Measurements from ENCODE around the gene AQP12A.

Gene AQP12A

DNA sequence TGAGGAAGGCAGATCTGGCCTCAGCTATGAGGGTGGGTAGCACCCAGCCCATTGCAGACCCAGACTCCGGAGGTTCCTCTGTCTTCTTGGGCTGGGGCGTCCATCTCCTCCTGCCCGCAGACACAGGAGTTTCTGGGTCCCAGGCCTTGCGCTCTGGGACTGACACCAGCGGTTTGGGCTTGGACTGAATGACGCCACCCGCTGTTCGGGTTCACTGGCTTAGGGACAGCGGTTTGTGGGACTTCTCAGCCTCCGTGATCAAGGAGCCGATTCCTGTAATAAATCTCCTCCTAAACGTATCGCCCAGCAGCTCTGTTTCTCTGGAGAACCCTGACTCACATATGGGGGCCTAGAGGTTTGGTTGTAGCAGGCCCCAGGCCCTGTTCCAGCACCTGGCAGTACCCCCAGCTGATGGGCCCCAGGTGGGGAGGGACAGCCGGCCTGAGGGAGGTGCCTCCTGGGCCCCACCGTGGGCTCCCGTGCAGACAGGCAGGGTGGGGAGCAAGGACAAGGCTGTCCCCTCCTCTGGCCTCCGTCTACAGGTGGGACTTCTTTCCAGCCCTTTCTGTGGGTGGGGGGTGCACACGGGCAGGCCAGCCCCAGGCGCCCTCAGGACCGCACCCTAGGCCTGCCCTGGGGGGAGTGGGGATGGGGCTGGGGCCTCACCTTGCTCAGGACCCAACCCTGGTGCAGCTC, 4.5 kb upstream of the AQP12A start:
- TF ChIP-seq, protein P1, sequence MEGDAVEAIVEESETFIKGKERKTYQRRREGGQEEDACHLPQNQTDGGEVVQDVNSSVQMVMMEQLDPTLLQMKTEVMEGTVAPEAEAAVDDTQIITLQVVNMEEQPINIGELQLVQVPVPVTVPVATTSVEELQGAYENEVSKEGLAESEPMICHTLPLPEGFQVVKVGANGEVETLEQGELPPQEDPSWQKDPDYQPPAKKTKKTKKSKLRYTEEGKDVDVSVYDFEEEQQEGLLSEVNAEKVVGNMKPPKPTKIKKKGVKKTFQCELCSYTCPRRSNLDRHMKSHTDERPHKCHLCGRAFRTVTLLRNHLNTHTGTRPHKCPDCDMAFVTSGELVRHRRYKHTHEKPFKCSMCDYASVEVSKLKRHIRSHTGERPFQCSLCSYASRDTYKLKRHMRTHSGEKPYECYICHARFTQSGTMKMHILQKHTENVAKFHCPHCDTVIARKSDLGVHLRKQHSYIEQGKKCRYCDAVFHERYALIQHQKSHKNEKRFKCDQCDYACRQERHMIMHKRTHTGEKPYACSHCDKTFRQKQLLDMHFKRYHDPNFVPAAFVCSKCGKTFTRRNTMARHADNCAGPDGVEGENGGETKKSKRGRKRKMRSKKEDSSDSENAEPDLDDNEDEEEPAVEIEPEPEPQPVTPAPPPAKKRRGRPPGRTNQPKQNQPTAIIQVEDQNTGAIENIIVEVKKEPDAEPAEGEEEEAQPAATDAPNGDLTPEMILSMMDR (IDR thresholded peaks at IDR 0.05): no peak

DNA sequence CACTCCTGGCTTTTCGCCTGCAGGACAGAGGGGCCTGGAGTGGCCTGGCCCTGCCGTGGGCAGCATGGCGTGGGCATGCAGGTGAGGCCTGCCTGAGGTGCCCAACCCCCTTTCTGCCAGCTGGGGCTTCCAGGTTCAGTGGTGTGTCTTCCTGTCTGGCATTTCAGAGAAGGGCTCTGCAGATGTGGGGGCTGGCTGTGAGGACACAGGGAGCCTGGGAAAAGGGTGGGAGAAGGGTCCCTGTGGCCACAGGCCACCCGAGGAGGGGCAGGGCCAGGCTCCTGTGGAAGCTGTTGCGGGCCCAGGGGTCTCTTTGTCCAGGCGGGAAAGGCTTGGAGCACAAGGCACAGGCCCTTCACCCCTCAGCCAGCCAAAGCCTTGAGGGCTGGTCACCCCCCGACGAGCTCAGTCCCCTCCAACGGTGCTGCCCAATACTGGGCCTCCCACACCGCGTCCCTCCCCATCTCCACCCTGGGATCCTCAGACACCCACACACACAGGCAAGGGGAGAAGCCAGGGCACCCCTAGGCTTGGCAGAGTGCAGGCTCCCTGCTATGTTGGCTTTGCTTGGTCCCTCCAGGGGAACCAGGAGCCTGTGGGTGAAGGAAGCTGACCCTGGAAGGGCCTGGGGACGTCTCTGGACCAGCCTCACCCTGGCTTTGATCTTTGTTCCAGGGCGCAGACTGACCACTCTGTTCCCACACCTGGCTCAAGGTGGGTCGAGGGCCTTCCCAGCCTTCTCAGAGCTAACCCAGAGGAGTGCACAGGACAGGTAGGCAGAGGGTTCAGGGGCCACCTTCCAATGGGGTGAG, 3.7 kb upstream of the AQP12A start:
- TF ChIP-seq, protein P1 (IDR thresholded peaks at IDR 0.05): no peak

DNA sequence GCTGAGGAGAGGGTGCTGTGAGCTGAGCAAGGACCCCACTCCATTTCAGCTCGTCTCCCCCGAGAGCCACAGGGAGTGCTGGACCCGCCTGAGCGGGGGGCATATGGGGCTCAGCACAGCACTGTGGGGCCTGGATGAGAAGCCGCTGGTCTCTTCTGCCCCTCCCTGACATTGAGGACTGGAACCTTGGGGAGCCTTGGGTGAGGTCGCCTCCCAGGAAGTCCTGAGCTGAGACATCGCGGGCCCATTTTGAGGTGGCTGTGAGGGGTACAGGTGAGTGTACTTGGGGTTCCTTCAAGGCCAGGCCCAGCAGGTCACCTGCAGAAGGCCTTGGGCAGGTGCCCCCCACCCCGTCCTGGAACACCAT, 3.1 kb upstream of the AQP12A start:
- TF ChIP-seq, protein P1 (IDR thresholded peaks at IDR 0.05): no peak

DNA sequence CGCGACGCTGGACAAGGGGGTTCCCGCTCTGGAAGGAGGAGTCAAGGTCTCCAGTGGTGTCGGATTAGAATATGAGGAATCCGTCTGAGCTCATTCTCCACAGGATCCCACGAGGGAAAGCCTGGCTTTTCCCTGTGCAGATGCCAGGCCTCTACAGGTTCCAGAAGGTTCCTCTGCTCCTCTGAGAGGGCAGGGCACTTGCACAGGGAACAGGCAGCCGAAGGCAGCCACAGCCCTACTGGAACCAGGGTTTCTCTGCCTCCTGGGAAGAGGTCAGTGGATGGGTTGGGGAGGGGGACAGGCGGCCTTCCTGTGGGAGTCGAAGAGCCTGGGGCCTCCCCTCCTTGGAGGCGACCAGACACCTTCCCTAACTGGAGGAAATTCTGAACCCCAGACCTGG, 1.7 kb upstream of the AQP12A start:
- TF ChIP-seq, protein P1 (IDR thresholded peaks at IDR 0.05): no peak

DNA sequence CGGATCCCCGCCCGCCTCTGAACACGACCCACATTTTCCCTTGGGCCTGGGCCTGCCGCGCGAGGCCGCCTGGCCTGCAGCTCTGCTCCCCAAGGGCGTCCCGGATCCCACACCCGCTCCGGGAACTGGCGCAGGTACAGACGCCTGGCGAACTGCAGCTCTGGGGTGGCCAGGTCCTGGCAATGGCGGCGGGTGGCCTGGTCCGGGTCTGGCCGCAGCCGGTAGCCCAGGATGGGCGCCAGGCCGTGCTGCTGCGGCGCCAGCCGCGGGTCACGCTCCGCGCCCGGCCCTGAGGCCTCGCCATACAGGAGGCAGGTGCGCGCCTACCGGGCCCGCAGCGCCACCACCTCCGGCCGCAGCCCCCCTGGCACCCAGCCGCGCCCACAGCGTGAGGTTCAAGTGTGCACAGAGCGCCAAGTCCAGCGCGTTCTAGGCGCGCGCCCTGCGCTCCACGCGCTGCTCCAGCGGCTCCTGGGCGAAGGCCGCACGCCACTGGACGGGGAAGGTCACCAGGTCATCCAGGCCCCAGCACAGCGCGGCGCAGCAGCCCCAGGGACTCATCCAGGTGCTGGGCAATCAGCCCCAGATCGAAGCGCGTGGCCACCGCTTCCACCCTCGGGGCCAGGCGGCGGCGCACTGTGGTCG, 9.5 kb downstream of the AQP12A start:
- TF ChIP-seq, protein P1 (IDR thresholded peaks at IDR 0.05): no peak

DNA sequence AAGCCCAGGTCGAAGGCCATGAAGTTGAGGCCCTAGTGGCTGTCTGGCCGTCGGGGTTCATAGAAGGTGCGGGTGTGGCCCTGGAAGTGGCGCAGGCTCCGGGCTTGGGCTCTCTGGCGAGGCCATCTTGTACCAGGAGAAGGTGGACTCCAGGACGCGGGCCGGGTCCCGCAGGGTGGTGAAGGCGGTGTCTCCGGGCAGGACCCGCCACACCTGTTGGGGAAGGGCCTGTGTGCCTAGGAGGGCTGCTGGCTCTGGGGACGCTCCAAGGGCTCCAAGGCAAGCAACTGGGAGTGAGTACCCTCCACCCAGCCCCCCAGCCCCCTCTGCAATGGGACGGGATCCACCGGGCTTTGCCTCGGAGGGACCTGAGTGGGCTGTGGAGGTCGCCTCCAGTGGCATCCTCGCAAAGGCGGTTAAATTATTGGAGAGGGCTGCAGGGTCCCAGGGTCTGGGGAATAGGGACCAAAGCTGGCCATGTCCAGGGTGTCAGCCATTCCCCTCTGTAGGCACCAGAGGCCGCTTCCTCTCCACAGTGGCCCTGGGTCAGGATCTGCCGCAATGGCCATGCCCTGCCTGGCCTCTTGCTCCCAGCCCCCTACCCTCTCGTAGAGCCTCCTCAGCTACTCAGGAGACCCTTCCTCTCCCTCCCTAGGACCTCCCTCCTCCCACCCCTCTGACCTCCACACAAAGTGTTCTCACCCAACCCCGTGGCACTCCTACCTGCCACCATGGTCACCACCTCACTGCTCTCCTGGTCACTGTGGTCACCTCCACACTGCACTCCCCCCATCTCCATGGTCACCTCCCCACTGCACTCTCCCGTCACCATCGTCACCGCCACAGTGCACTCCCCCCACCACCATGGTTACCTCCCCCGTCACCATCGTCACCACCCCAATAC, 10.3 kb downstream of the AQP12A start:
- TF ChIP-seq, protein P1 (IDR thresholded peaks at IDR 0.05): no peak

DNA sequence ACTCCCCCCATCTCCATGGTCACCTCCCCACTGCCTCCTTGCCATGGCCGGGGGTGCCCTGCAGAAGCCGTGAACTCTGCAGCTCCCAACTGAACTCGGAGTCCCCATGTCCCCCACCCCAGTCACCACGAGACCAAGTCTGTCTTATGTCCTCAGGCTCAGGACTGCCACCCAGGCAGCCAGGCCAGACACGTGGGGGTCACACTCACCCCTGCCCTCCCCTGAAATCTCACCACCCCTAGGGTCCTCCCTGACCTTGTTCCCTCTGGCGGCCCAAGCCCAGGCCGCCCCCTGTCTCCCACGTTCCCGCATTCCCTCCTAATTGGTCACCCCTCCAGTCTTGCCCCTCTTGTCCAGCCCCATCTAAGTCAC, 11.0 kb downstream of the AQP12A start:
- TF ChIP-seq, protein P1 (IDR thresholded peaks at IDR 0.05): no peak
